Mucosa of gallbladder (tissue), 1 donor: ENCODE data around the gene COL8A2. TPM values are rescaled to one million over a fixed set of nuclear protein-coding genes. Genes with fewer than 3 reads are reported as not detected.
"Not testable (repeated sequence)": the region's sequence is repeated elsewhere in the genome, so short reads cannot be mapped to it uniquely, and the experiment has no call there.

ENCODE experiments used
- DNase-seq: peaks from one replicate; pipeline ENCODE4 v3.0.0-alpha.2; 2020; ENCODE audit warnings: low spot score
- total RNA-seq: library from RNA; stranded (reverse); gene quantifications from one replicate; pipeline ENCODE4 v1.2.1, GENCODE V29; 2021
- donor health status: DM: no; HTN: no; CAD: no.

COL8A2 gene
- total RNA-seq, result 10.8 TPM

DNA sequence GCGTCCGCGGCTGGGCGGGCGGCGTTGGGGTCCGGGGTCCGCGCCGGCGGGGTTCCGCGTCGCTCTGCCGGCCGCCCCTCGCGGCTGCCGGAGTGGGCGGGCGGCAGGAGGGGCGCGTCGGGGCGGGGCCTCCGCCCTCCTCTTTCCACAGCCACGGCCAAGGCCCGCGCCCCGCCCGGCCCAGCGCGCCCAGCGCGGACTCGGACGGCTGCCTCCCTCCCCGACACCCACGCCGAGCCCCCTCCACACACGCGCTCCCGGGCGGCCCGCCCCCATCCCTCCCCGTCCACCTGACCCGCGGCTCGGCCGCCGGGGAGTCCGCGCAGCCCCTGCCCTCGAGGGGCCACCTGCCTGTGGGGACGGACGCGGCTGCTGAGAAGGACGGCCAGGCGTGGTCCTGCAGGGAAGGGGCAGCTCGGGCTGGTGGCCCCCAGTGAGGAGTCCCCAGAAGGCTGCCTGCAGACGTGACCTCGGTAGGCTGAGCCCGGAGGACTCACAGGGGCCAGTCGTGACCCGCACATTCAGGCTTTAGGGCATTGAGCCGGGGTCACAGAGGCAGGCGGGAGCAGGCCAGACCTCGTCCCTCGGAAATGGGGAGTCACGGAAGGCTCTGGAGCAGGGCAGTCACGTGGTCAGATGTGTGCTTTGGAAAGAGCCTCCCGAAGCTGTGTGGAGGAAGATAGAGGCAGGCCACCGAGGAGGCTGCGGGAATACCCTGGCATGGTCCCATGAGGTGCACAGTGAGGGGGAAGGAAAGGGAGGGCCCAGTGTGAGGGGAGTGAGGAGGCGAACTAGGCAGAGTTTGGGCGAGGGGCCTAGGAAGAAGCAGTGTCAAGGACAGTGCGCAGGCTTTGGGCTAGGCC is at the start of gene COL8A2:
COL8A2 (minus strand) TSS at position 94 of the 863 bp plus-strand sequence. CDS start 24,980 bp downstream, outside the sequence.
- DNase-seq, result no peak

DNA sequence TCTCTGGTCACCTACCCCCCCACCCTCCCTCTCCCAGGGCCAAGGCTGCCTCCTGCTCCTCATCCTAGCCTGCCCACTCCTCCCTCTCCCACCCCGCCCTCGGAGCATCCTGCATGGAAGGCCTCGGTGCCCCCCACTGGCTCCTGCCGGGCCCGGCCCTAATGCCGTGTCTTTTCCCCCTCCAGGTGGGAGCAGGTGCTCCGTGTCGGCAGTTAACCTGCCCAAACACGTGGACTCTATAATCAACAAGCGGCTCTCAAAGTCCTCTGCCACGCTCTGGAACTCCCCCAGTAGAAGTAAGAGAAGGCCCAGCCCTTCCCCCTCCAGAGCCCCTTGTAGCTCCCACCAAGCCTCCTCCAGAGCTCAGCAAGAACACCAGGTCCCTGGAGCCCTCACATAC is 49.7 kb upstream of the COL8A2 start:
- no peak for DNase-seq

DNA sequence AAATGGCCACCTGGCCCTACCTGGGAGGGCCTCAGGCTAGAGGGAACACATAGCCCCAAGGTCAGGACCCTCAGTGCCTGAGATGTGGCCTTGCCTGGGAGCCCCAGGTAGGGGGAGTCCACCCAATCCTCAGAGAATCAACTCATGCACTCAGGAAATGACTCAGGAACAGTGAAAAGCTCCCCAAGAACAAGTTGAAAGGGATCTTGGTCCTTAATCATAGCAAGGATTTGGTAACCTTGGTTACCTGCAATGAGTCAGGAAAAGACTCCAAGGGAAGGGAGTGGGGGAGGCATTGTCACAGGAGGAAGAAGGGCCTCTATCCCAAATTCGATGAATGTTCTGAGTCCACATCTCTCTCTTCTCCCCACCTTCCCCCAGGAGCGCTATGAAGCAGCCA is 48.0 kb upstream of the COL8A2 start:
- DNase-seq, result no peak

DNA sequence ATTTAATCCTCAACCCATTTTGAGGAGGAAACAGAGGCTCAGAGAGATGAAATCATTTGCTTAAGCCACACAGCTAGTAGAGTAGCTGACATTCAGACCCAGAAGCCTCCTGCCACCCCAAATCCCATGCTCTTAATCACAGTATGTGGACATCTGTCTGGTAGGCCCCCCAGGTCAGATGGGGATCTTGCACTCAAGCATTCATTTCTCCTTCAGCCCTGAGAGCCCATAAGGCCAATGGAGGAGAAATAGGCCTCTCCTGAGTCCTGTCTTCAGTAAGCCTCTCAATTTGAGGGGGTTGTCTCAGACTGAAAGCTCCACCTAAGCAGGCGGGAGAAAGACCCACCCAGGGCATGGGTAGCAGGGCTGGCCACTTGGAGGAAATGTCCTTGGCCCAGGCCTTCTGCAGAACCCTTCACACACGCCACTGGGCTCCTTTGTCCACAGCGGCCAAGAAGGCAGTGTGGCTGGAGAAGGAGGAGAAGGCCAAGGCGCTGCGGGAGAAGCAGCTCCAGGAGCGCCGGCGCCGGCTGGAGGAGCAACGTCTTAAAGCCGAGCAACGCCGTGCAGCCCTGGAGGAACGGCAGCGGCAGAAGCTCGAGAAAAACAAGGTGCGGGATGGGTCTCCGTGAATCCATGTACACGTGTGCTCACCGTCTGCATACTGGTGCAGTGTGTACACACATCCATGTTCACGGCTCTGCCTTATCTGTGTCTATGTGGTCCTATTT is 47.2 kb upstream of the COL8A2 start:
- DNase-seq, result no peak

DNA sequence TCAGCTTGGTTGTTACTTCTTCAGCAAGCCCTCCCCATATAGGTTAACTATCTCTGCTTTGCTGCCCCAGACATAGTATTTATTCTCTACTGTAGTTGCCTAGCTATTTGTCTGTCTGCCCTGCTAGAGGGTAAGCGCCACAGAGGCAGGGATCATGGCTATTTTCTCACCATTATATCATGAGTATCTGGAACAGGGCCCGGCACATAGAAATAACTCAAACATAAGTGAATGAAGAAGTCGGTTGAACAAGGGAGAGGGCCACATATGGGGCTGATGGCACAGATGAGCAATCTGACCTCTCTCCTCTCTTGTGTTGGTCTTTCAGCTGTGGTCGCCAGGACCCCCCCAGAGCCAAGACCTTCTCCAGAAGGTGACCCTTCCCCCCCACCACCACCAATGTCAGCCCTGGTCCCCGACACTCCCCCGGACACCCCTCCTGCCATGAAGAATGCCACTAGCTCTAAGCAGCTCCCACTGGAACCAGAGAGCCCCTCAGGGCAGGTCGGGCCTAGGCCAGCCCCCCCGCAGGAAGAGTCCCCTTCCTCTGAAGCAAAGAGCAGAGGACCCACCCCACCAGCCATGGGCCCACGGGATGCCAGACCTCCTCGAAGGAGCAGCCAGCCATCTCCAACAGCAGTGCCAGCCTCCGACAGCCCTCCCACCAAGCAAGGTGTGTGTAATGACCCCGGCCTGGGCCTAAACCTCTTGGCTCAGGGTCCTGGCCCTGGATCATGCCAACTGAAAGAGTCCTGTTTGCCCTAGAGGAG is 45.8 kb upstream of the COL8A2 start:
- no peak for DNase-seq

DNA sequence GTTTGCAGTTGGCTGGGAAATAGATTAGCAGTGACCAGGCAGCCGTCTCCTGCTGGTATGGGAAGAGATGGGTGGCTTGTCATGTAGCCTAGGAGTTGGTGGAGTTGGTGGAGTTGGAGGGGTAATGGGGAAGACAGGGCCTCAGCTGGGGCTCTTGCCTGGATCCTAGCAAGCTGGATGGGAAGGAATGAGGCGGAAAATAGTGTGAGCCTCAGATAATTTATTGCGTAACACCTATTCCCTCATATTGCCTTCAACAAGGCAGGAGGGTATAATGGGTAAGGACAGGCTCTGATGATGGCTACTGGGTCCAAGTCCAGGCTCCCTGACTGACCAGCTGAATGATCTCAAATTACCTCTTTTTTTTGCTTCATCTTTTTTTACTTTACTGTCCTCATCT is 43.5 kb upstream of the COL8A2 start:
- DNase-seq, result no peak

DNA sequence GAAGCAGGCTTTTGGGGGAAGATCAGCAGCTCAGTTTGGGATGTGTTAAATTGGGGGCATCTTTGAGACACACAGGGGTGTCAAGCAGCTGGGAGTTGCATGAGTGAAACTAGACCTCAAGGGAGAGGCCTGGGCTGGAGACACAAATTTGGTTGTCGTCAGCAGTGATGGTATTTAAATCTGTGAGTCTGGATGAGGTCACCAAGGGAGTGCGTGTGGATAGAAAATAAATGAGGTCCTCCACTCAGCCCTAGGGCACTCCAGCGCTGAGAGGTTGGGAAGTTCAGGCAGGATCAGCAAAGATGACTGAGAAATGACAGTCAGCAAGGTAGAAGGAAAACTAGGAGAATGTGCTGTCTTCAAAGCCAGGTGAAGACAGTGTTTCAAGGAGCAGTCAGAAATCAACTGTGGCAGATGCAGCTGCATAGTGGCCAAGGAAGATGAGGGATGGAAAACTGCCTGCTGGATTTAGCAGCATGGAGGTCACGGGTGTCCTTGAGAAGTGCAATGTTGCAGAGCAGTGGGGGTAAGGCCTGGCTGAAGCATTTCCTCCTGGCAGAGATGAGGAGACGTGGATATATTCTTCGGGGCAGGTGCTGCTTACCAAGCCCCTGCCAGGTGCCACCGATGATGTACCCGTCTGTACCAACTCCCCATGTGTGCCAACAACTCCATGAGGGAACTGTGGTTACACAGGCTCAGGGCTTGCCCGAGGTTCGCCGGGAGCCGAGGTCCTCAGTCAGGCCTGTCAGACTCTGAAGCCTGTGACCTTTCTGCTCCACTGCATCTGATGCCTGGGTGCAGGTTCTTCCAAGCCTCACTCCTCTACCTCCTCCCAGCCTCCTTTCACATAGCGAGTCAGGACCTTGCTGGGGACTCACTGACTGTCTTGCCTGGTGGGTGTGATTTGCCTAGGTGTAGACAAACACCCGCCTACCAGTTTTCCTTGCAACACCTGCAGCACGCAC is 42.2 kb upstream of the COL8A2 start:
- no peak for DNase-seq

DNA sequence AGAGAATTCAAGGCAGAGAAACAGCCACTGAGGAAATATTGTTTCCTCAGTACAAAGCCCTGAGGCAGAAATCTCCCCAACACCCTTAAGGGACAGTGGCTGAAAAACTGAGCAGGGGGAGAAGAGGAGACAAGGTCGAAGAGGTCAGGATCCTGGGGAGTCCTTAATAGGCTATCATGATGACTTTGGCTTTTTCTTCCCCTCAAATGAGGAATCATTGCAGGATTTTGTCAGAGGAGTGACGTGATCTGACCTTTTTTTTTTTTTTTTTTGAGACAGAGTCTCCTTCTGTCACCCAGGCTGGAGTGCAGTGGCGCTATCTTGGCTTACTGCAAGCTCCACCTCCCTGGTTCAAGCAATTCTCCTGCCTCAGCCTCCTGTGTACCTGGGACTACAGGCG is 41.1 kb upstream of the COL8A2 start:
- DNase-seq, result no peak

DNA sequence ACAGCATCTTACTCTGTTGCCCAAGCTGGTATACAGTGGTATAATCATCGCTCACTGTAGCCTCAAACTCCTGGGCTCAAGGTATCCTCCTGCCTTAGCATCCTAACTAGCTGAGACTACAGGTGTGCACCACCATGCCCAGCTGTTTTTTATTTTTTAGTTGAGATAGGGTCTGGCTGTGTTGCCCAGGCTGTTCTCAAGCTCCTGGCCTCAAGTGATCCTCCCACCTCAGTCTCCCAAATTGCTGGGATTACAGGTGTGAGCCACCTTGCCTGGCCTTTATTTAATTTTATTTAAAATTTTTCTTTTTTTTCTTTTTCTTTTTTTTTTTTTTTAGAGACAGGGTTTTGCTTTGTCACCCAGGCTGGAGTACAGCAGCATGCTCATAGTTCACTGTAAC is 40.1 kb upstream of the COL8A2 start:
- DNase-seq, result no peak

DNA sequence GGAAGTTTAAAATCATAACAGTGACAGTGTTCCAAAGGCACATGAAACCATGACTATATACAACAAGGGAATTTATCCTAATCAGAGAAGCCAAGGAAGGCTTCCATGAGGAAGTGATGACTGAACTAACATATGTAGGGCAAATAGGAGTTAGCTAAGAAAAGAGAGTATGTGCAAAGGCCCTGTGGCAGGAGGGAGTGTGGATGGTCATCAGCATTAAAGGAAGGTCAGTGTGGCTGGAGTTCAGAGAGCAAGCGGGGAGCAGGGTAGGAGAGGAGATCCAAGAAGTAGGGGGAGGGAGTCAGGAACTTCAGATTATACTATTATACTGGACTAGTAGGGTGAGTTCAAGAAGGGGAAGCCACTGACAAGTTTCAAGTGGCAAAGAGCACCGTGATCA is 39.3 kb upstream of the COL8A2 start:
- DNase-seq, result no peak

DNA sequence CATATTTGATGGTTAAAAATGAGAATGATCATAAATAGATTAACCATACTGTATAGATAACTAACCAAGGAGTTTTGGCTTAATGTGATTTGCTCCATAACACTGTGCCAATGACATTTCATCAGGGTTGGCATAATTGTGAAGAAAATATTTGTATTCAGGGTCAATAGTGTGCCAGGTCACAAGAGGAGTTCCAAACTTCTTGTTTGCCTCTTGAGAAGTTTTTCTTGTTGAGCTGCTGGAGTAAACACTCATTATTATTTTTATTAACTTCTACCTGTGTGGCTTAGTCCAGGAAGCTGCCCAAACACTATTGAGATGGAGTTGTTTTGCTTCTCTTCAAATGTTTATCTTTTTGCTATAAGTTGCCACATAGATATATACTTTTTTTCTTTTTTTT is 38.4 kb upstream of the COL8A2 start:
- DNase-seq, result no peak

DNA sequence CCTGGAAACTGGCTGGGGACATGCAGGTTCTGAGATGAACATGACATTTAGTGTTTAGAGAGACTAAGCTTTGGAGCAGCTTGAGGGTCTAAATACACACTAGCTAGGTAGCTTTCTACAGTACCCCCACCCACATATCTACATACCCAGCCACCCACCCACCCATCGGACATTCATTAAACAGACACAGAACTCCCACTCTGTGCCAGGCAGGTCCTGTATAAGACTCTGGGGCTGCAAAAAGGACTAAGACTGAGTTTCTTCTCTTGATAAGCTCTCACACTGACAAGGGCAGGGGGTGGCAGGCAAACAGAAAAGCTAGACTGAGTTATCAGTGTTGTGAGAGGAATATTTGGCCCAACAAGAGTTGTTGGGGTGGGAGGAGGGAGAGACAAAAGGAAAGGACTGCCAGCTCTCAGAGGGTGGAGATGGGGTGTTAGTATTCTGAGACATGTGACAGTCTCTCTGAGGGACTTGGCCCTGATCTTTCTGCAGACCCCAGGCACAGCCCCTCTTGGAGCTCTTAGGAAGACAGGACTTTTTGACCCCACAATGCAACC is 37.7 kb upstream of the COL8A2 start:
- DNase-seq, result no peak

DNA sequence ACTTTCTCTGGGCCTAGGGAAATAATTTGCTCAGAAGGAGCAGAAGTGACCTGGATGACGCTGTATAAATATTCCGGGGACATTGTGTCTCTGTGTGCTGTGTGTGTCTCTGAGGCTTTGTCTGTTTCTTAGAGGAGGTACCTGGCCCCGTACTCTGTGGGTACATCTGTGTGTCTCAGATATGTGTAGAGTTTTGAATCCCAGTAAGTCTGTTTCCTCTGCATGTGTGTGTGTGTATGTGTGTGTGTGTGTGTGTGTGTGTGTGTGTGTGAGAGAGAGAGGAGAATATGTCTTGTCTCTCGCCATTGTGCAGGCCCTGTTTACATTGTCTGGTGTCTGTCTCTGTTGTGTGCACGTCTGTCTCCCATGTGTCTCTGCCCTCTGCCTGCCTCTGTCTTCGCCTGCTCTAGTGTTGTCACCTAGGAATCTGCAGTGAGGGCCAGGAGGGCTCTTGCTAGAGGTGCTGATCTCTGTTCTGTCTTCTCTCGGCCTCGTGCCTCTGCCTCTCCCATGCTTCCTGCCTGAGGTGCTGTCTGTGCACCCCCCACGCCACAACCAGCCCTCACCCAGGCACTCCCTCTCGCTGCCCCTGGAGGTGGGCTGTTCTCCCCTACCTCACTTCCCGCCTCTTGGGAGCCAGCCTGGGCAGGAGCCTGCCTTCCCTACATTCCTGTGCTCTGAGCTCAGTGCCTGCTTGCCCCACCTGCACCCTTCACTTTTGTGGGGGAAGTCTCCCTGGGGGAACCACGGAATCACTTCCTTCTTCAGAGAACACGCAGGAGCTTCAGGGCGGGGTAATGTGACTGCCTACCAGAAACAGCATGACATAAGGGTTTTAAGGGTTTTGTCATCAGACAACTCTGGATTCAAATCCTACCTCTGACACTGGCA is 36.9 kb upstream of the COL8A2 start:
- DNase-seq, result peak; percentile 35

DNA sequence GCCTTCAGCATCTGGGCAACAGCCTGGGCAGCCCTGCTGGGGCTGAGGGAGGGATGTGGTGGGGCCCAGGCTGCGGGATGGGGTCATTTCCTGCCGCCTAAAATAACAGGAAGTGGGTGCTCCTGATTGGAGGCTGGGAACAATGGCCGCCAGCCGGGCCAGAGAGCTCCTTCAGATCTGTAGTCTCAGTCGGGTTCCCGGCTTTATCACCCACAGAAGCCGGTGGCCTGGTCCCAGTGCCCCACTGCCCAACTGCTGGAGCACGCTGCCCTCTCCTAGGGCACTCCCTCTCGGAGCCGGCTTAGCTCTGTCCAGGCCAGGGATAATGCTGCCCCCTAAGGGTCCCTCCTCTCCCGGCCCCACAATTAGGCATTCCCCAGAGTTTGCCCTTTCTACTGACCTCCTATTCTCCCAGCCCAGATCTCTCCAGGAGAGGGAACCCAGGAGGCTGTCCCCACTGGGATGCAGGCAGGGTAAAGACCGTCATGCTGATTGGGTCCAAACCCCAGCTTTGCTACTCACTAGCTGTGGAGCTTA is 36.0 kb upstream of the COL8A2 start:
- DNase-seq, result peak; percentile 54

DNA sequence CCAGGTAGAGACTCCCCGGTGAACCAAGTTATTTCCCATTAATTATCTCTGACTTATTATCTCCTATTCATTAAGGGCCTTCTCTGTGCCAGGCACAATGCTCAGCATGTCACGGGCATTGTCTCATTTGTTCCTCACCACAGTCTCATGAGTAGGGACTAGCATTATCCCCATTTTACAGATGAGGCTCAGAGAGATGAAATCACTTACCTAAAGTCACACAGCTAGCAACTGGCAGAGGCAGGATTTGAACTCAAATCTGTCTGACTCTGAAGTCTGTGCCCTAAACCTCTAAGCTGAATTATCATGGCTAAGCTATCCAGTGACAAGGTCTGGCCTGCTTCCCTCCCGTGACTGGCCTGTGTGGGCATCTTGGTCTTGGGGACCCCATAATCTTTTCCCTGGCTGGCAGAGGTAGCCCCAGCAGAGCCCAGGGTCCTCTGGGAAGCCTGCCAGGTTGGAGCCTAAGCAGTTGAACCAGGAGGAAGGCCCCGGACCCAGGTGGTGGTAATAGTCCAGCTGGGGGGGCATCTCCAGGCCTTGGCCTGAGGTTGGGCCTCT is 35.4 kb upstream of the COL8A2 start:
- DNase-seq, result no peak

DNA sequence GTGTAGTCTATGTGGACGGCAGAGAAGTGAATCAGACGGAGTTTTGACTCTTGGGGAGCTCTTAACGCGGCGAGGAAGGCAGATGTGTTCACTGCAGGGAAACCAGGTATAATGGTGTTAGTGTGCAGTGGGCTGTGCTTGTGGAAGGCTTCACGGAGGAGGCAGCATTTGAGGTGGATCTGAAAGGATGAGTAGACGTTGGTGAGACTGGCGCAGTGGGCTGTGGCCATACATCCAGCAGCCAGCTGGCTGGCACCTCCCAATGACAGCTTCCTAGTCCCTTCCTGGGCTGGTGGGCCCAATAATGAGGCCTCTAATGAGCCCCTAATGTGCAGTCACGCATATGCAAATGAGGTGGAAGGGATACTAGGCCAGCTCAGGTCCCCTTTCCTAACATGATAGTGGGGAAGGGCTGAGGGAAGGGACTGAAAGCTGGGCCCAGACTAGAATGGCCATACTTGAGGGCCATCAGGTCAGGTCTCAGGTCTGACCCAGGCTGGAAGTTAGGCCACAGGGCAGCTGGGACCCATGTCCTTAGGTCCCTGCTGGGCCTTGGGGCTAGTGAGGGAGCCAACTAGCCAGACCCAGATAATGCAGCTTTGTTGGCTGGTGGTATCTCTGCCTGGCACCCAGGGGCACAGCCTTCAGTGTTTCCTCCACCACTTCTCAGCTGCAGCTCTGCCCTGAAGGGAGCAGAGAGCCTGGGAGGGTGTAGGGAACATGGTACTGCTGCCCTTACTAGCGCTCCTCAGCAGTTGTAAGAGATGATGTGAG is 34.8 kb upstream of the COL8A2 start:
- DNase-seq, result no peak

DNA sequence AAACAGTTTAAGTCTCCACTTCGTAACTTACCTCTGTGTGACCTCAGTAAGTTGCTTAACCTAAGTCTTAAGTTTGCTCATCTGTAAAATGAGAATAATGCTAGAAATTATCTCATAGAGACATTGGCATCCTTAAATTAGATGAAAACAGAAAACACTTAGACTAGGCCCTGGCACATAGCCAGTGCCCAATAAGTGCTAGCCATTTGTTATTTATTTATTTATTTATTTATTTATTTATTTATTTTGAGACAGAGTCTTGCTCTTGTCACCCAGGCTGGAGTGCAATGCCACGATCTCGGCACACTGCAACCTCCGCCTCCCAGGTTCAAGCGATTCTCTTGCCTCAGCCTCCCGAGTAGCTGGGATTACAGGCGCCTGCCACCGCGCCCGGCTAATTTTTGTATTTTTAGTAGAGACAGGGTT is 33.8 kb upstream of the COL8A2 start:
- DNase-seq, result not testable (repeated sequence)
